C4-2B (cell line): Measurements from ENCODE around the gene HDAC4.

ENCODE experiments used
- H3K27ac ChIP-seq: fragments of 450-650 bp; 2 replicates; pipeline ENCODE4 v1.5.1; 2017
- ZFX ChIP-seq: fragments of 450-650 bp; IDR thresholded peaks from 2 replicates; pipeline ENCODE4 v1.6.1; 2017
- TF ChIP-seq, protein P1 (sequence below): fragments of 450-650 bp; conservative IDR thresholded peaks from 2 replicates; pipeline ENCODE4 v1.5.1; 2017; ENCODE audit warnings: mild to moderate bottlenecking

The HDAC4 gene

GRCh38 chr2:239436669-239437335, 36.0 kb upstream of the HDAC4 start:
- H3K27ac ChIP-seq = no peak overlapping the region
- no peak for TF ChIP-seq ZFX
- TF ChIP-seq, protein P1, sequence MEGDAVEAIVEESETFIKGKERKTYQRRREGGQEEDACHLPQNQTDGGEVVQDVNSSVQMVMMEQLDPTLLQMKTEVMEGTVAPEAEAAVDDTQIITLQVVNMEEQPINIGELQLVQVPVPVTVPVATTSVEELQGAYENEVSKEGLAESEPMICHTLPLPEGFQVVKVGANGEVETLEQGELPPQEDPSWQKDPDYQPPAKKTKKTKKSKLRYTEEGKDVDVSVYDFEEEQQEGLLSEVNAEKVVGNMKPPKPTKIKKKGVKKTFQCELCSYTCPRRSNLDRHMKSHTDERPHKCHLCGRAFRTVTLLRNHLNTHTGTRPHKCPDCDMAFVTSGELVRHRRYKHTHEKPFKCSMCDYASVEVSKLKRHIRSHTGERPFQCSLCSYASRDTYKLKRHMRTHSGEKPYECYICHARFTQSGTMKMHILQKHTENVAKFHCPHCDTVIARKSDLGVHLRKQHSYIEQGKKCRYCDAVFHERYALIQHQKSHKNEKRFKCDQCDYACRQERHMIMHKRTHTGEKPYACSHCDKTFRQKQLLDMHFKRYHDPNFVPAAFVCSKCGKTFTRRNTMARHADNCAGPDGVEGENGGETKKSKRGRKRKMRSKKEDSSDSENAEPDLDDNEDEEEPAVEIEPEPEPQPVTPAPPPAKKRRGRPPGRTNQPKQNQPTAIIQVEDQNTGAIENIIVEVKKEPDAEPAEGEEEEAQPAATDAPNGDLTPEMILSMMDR = no peak

DNA sequence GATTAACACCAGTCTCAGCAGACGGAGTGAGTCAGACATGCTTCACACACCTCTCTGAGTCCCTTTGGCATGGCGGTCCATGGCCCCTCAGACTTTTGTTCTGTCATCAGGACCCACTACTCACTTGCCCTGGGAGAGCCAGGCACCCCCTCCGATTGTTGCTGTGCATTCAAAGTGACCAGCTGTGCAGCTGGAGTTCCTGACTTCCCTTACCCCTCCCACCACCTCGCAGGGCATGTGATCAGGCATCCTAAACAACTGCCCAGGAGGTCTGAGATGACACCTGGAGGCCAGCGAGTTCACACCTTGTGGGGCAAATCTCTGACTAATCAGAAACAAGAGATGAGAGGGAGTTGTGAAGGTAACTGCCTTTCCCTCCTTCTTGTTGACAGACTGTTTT, 35.3 kb upstream of the HDAC4 start:
- no peak overlapping the region for H3K27ac ChIP-seq
- TF ChIP-seq, protein P1 = no peak
- no peak for TF ChIP-seq ZFX

DNA sequence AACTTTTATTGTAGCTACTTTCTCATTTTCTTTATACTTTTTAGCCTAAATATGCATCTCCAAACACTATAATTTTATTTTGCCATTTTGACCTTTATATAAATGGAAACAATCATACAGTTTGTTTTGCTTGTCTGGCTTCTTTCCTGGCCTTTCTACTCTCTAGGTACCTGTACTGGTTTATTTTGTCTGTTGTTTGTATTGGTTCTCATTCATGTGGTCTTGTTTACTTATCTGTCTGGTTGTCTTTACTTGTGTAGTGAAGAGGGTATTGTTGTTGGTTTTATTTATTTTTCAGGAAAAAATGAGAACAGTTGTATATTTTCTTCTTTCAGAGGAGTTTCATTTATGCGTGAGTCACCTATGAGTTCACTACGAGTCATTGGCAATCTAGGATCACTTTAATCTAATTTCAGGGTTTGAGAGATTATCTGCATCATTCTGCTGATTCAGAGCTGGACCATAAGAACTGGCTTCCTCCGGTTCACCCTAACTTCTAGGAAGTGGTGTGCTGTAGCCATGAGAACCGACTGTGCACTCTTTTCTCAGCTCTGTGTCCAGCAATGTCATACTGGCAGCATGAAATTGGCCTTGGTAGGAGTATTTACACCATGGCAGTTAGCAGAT, 33.1 kb upstream of the HDAC4 start:
- TF ChIP-seq ZFX = no peak
- TF ChIP-seq, protein P1 = no peak
- no peak overlapping the region for H3K27ac ChIP-seq

GRCh38 chr2:239432174-239432573, 31.4 kb upstream of the HDAC4 start:
- no peak overlapping the region for H3K27ac ChIP-seq
- TF ChIP-seq ZFX = no peak
- TF ChIP-seq, protein P1 = no peak

DNA sequence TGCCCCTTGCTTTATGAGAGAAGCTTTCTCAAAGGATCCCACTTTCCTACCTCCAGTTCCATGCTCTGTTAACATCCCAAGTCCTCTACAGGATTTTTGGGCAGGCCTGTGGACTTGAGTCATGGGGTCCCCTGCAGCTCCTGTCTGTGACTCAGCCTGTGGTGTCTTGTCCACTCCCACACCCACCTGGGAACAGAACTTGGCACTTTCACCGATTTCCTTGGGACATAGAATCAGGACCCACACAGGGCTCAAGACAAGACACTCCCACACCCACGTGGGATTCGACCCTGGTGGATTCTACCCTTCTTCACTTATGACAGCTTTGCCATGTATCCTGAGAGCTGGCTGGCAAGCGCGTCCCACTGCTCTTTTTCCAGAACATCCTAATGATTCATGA, 30.7 kb upstream of the HDAC4 start:
- no peak overlapping the region for H3K27ac ChIP-seq
- TF ChIP-seq, protein P1 = no peak
- TF ChIP-seq ZFX = no peak

DNA sequence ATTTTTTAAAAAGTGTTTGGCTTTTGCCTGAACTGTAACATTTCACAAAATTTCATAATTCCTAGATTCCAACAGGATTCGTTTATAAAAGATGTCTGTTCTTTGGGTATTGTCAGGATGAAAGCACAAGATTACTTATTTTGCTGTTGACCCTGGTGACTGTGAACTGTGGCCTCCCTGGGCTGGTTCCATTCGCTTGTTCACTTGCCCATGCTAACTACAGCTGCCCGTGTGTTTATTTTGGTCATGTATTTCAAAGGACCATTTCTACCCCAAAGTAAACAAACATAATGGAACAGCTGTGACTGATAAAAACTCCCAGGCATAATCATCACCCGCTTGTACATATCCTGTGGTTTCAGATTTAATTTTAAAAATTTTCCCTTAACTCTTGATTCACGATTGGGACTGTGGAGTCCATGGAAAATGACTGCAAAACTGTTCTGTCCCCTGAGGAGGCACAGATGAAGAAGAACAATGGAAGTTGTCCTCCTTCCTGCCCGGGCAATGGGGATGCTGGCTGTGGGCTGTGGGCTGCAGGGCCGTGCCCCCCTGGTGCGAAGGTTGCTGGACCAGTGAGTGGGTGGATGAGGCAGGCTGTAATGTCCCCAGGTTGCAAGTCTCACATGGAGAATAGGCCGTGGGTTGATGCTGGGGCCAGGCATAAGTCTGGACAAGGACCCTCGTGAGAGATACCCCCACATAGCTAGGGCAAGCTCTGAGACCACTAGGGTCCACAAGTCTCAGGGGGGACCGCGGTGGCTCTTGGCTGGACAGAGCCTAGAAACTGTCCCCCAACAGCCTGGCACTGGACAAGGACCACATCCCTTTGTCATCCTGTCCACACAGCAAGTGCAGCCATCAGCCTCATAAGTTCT, 28.9 kb upstream of the HDAC4 start:
- H3K27ac ChIP-seq = no peak overlapping the region
- TF ChIP-seq, protein P1 = no peak
- no peak for TF ChIP-seq ZFX

GRCh38 chr2:239425631-239426030, 24.8 kb upstream of the HDAC4 start:
- no peak overlapping the region for H3K27ac ChIP-seq
- no peak for TF ChIP-seq ZFX
- TF ChIP-seq, protein P1 = no peak
